Choroid plexus epithelial cell (primary cell): ENCODE measurements around the gene ABI3BP.

Experiments
- DNase-seq: peaks from one replicate; pipeline ENCODE4 v3.0.0-alpha.2; 2010; ENCODE audit warnings: low read depth
- H3K4me3 ChIP-seq: 2 replicates; pipeline ENCODE4 v1.5.1; 2011; ENCODE audit warnings: low read depth, mild to moderate bottlenecking, control low read depth, low read length, moderate library complexity
- TF ChIP-seq, protein P1 (sequence below): conservative IDR thresholded peaks from 2 replicates; pipeline ENCODE4 v1.5.1; 2011; ENCODE audit warnings: low read depth, mild to moderate bottlenecking, control low read depth, inconsistent platforms, low read length, moderate library complexity

Gene ABI3BP

DNA sequence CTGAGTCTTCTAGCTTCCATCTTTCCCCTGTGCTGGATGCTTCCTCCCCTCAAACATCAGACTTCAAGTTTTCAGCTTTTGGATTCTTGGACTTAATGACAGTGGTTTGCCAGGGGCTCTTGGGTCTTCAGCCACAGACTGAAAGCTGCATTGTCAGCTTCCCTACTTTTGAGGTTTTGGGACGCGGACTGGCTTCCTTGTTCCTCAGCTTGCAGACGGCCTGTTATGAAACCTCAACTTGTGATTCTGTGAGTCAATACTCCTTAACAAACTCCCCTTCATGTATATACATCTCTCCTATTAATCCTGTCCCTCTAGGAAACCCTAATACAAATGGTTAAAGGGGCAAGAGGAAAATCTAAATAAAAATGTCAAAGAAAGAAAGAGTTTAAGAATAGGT lies 100.1 kb downstream of the ABI3BP start:
- peak; percentile 51 for DNase-seq
- TF ChIP-seq, protein P1, sequence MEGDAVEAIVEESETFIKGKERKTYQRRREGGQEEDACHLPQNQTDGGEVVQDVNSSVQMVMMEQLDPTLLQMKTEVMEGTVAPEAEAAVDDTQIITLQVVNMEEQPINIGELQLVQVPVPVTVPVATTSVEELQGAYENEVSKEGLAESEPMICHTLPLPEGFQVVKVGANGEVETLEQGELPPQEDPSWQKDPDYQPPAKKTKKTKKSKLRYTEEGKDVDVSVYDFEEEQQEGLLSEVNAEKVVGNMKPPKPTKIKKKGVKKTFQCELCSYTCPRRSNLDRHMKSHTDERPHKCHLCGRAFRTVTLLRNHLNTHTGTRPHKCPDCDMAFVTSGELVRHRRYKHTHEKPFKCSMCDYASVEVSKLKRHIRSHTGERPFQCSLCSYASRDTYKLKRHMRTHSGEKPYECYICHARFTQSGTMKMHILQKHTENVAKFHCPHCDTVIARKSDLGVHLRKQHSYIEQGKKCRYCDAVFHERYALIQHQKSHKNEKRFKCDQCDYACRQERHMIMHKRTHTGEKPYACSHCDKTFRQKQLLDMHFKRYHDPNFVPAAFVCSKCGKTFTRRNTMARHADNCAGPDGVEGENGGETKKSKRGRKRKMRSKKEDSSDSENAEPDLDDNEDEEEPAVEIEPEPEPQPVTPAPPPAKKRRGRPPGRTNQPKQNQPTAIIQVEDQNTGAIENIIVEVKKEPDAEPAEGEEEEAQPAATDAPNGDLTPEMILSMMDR: no peak
- no peak overlapping the region for H3K4me3 ChIP-seq

DNA sequence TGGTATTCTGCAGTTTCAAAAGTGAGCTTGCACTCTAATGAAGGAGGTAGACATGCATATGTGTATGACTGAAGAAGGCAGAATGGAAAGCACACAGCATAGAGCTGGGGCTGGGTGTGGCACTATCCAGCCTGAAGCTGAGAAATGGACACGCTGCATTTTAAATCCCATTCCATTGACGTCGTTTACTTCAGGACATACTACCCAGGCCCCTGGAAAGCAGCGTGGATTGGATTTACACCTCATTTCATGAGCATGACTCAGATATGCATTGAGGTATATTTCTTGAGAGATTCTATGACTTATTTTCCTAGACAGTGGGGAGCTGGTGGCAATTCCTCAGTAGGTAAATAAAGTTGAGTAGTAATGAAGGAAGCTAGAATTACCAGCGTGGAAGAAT lies 101.4 kb downstream of the ABI3BP start:
- DNase-seq: no peak
- TF ChIP-seq, protein P1: no peak
- H3K4me3 ChIP-seq: no peak overlapping the region

DNA sequence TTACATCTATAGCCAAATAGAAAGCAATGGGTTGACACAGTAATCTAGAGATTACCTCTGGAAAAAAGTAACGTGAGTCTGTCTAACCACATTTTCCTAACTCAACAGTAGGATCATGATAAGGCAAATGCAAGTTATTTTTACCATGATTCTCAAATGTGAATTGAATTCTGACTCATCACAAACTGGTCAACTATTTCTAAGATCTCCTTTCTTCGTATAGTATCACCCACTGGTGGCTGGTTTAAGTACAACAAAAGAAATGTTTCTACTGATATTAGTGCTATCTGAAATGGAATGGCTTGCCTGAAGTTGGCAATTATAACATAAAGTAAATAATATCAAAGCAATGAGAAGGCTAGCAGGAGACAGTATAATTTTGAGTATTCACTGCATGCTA lies 102.2 kb downstream of the ABI3BP start:
- TF ChIP-seq, protein P1: peak; percentile 62
- no peak overlapping the region for H3K4me3 ChIP-seq
- peak; percentile 86 for DNase-seq

DNA sequence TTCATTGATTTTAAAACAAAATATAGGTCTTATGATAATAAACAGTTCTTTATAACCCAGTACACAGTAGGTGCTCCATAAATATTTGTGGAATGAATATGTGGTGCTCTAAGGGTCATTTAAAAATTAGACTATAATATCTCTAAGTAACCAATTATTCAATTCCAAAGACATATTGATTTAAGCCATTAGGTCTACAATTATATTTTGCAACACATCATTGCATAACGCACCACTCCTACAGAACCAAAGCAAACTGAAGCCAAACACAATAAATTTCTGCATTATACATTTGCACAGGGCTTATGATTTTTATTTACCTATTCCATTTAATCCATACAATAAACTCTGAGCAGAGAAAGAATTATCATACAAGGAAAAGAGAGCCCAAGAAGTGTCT lies 104.3 kb downstream of the ABI3BP start:
- TF ChIP-seq, protein P1: no peak
- DNase-seq: no peak
- H3K4me3 ChIP-seq: no peak overlapping the region

DNA sequence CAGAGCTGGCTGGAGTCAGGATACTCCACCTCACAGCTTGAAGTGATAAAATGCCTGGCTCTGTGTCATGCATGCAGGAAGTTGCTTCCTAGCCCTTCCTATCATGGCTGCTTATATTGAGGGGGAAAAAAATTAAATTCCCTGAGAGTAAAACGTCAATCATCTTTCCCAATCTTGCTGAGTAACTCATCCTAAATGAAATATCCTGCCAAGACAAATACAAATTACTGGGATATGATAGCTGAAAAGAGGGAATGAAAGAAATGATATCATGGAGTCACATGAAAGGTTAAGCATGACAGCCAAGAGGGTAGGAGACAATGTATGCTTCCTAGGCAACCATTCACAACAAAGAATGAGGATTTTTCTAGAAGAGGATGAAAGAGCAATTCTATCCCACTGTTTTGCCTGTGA lies 110.6 kb downstream of the ABI3BP start:
- no peak overlapping the region for H3K4me3 ChIP-seq
- DNase-seq: peak; percentile 42
- TF ChIP-seq, protein P1: no peak

DNA sequence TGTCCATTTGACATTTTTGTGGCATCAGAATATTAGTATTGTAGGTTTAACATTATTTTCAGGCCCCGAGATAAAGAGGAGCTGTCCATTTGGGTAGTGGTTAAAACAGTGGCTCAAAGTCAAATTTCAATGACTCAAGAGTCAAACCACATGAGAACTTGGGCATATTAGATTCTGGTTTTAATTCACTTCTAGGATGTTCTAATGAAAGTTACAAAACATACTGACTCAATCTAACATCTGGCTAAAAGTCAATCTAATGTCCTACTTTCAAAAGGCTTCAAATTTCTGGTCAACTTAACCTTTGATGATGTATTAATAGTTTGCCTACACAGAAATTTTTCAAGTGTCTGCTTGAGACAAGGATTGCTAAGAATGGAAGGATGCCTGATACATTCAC lies 112.4 kb downstream of the ABI3BP start:
- DNase-seq: peak; percentile 36
- TF ChIP-seq, protein P1: no peak
- no peak overlapping the region for H3K4me3 ChIP-seq

DNA sequence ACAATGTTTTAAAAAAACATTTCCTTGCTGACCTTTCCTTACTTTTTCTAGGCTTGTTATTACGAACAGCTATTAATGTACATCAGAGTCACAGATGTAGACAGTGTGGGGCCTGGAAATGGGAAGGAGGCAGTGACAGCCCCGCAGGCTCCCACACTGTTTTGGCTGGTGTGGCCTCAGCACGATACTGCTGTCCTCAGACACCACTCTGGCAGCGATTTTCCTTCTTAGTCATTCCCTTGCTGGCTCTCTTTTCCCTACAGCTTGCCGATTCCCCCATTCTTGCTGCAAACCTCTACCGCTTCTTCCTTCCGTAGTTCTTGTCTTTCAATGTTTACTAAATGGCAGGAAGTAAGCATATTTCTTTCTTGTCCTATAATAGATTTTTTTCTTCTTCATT lies 113.1 kb downstream of the ABI3BP start:
- TF ChIP-seq, protein P1: no peak
- DNase-seq: no peak
- H3K4me3 ChIP-seq: no peak overlapping the region
